B cell (primary cell): ENCODE data around the gene TNFRSF19. TPM values are rescaled to one million over a fixed set of nuclear protein-coding genes. Genes with fewer than 3 reads are reported as not detected.

Source experiments
- ATAC-seq: fragments of 200-7000 bp; cut with Tn5 transposase; one replicate; pipeline ENCODE4 v1.10.0; 2021; ENCODE audit warnings: low read depth, mild to moderate bottlenecking, moderate number of reproducible peaks, moderate library complexity
- CTCF ChIA-PET: fragments of 350-600 bp; sonication (Branson Sonifier 250); formaldehyde crosslinking; loops from one replicate; lab custom pipeline; 2021; ENCODE audit warnings: antibody characterized with exemption, inconsistent platforms; lab: Charles Lee
- POLR2A ChIA-PET: fragments of 350-600 bp; sonication (Branson Sonifier 250); formaldehyde crosslinking; loops from one replicate; lab custom pipeline; 2021; ENCODE audit warnings: antibody characterized with exemption; lab: Charles Lee
- DNase-seq: peaks from one replicate; pipeline ENCODE4 v3.0.0; 2013
- H2AFZ ChIP-seq: 2 replicates; pipeline ENCODE4 v1.6.1; 2012; ENCODE audit warnings: mild to moderate bottlenecking, low read depth, low read length; ENCODE audit not compliant: insufficient read depth, poor library complexity, severe bottlenecking
- H3K27ac ChIP-seq, 2 donors: 1 replicate in 1 of 2; 2 replicates in 1 of 2; pipeline ENCODE4 v1.5.1; 2012 to 2013; ENCODE audit warnings: low read length in 2 of 2, mild to moderate bottlenecking in 2 of 2, moderate library complexity in 1 of 2
- H3K27me3 ChIP-seq, 4 experiments: fragments of 200-600 bp in 1 of 4; sonication (generic) in 1 of 4; replicated peaks in 1 of 4; 1 replicate in 2 of 4; 2 replicates in 2 of 4; pipeline versions ENCODE4 v1.6.1 to v1.7.0; 2013 to 2016; ENCODE audit warnings: low read length in 3 of 4, mild to moderate bottlenecking in 2 of 4, mixed read lengths in 1 of 4, moderate library complexity in 1 of 4; ENCODE audit not compliant: insufficient read depth in 4 of 4, control insufficient read depth in 3 of 4; ENCODE audit errors: control extremely low read depth in 1 of 4
- H3K36me3 ChIP-seq, 2 experiments: replicated peaks in 1 of 2; 1 replicate in 1 of 2; 2 replicates in 1 of 2; pipeline versions ENCODE4 v1.6.1 to v1.7.1; 2013; ENCODE audit warnings: low read length in 1 of 2; ENCODE audit not compliant: insufficient read depth in 2 of 2, control insufficient read depth in 1 of 2; ENCODE audit errors: control extremely low read depth in 1 of 2, extremely low read depth in 1 of 2
- H3K4me1 ChIP-seq, 2 donors: fragments of 200-600 bp in 1 of 2; sonication (generic) in 1 of 2; 1 replicate in 1 of 2; 2 replicates in 1 of 2; pipeline versions ENCODE4 v1.5.1 to v1.6.1; 2013 to 2017; ENCODE audit warnings: low read length in 2 of 2; ENCODE audit not compliant: control insufficient read depth in 2 of 2, insufficient read depth in 2 of 2
- H3K4me2 ChIP-seq: replicated peaks from 2 replicates; pipeline ENCODE3; 2012; ENCODE audit warnings: mild to moderate bottlenecking, low read depth, low read length; ENCODE audit not compliant: poor library complexity, severe bottlenecking
- H3K4me3 ChIP-seq, 5 experiments: fragments of 200-600 bp in 1 of 5; sonication (generic) in 1 of 5; 1 replicate in 3 of 5; 2 replicates in 2 of 5; pipeline versions ENCODE4 v1.5.1 to v1.7.0; 2011 to 2016; ENCODE audit warnings: low read length in 4 of 5, mild to moderate bottlenecking in 4 of 5, low read depth in 2 of 5, control low read depth in 1 of 5, moderate library complexity in 1 of 5; ENCODE audit not compliant: insufficient read depth in 1 of 5; ENCODE audit errors: control extremely low read depth in 1 of 5, extremely low read depth in 1 of 5
- H3K79me2 ChIP-seq: fragments of 200-600 bp; sonication (generic); one replicate; pipeline ENCODE4 v1.6.0; 2016; ENCODE audit warnings: low read length; ENCODE audit not compliant: control insufficient read depth, insufficient read depth
- H3K9ac ChIP-seq: fragments of 200-600 bp; sonication (generic); 2 replicates; pipeline ENCODE4 v1.6.1; 2017; ENCODE audit warnings: mild to moderate bottlenecking, low read length, moderate library complexity
- H3K9me3 ChIP-seq, 3 donors: one replicate each; pipeline versions ENCODE4 v1.6.1 to v1.7.1; 2013; ENCODE audit warnings: low read length in 2 of 3; ENCODE audit not compliant: control insufficient read depth in 2 of 3, insufficient read depth in 1 of 3; ENCODE audit errors: control extremely low read depth in 1 of 3
- H4K20me1 ChIP-seq: 2 replicates; pipeline ENCODE4 v1.6.0; 2012; ENCODE audit warnings: mild to moderate bottlenecking, low read length; ENCODE audit not compliant: insufficient read depth, control insufficient read depth, poor library complexity, severe bottlenecking
- H3K27ac Mint-ChIP-seq: one replicate; pipeline ENCODE4 v1.8.0; 2021; ENCODE audit warnings: mixed read lengths
- H3K27me3 Mint-ChIP-seq: one replicate; pipeline ENCODE4 v1.8.0; 2021; ENCODE audit warnings: mixed read lengths
- H3K4me1 Mint-ChIP-seq: one replicate; pipeline ENCODE4 v1.8.0; 2021; ENCODE audit warnings: mixed read lengths
- H3K4me3 Mint-ChIP-seq: one replicate; pipeline ENCODE4 v1.8.0; 2021; ENCODE audit warnings: mixed read lengths
- H3K9me3 Mint-ChIP-seq: one replicate; pipeline ENCODE4 v1.8.0; 2022; ENCODE audit warnings: mixed read lengths; ENCODE audit not compliant: insufficient read depth
- CTCF ChIP-seq: fragments of 200-600 bp; IDR thresholded peaks from one replicate; pipeline ENCODE4 v1.8.0; 2022; ENCODE audit warnings: antibody characterized with exemption, mild to moderate bottlenecking
- EZH2 ChIP-seq: IDR thresholded peaks from 2 replicates; pipeline ENCODE4 v1.6.1; 2012; ENCODE audit warnings: borderline replicate concordance, low read depth, mild to moderate bottlenecking, moderate library complexity, low read length; ENCODE audit not compliant: insufficient read depth, poor library complexity, severe bottlenecking
- WGBS: methylation state at CpG from one replicate; pipeline ENCODE4 v1.1.5; 2013; ENCODE audit warnings: missing lambda C conversion rate; ENCODE audit not compliant: insufficient coverage; 5-methylcytosine and 5-hydroxymethylcytosine counted together
- intact Hi-C: fragments of 100-400 bp; cut with micrococcal nuclease; formaldehyde crosslinking; loops from one replicate; pipeline ENCODE4 v1.10.0; 2022
- polyA plus RNA-seq: library from polyadenylated mRNA; depleted of rRNA; stranded (reverse); fragments of >200 nt; gene quantifications from 2 replicates; pipeline ENCODE4 v1.2.3, GENCODE V29; 2012
- total RNA-seq, 2 donors: library from RNA; stranded (reverse); fragments of 120-200 nt in 1 of 2; gene quantifications; 1 replicate in 1 of 2; 2 replicates in 1 of 2; pipeline versions ENCODE4 v1.2.3 to v1.2.4, GENCODE V29; 2013 to 2022

TNFRSF19 gene
- total and polyA plus RNA-seq, 2 donors (not counting 1 experiment from before 2014, with no cell fraction given) = 0.36 TPM; not detected in 1

- peaks cover 17% of the 10 kb centered on the region for H3K4me1 Mint-ChIP-seq
- Histone ChIP-seq H3K36me3 (no peaks in the 10 kb centered on the region), H3K9ac (peak overlapping the region; percentile 79), H3K27ac (no peak overlapping the region), H3K4me2 (peak overlapping the region; percentile 96), H2AFZ (peak overlapping the region; percentile 80), H3K4me3 (peak overlapping the region in 4 of 5 experiments; percentile 69 to 77 (median 72)), H3K79me2 (no peaks in the 10 kb centered on the region), H3K4me1 (peaks cover 12 to 16% of the 10 kb centered on the region in 2 donors), H4K20me1 (no peaks in the 10 kb centered on the region), H3K9me3 (peaks cover 0 to 11% (median 0%) of the 10 kb centered on the region in 3 donors), H3K27me3 (peaks cover 3 to 24% (median 18%) of the 10 kb centered on the region in 4 experiments)
- no peaks in the 10 kb centered on the region for H3K9me3 Mint-ChIP-seq
- peaks cover 48% of the 10 kb centered on the region for H3K27me3 Mint-ChIP-seq
- DNase-seq = peak; percentile 12
- ATAC-seq = no peak
- intact Hi-C loops = loop anchor here (1.0 to 5.0 kb wide), 10 partner anchors 113 to 1722 kb away; partner anchors contain the start of genes MIPEP, NUP58 and SPATA13
- TF ChIP-seq EZH2 (peak; percentile 45), CTCF (no peak)
- WGBS = 8% methylated on average over 18 of the region's 22 CpGs
- no peak overlapping the region for H3K27ac Mint-ChIP-seq
- ChIA-PET CTCF (interaction anchor here (0.6 kb wide), 1 partner anchor 15 kb away, joined by 4 read pairs; no protein-coding TSS in a partner anchor), POLR2A (no interaction called here)
- H3K4me3 Mint-ChIP-seq = peak overlapping the region; percentile 83
These were observed 9.9 kb downstream of the TNFRSF19 start for GRCh38 chr13:23579896-23580683.

DNA sequence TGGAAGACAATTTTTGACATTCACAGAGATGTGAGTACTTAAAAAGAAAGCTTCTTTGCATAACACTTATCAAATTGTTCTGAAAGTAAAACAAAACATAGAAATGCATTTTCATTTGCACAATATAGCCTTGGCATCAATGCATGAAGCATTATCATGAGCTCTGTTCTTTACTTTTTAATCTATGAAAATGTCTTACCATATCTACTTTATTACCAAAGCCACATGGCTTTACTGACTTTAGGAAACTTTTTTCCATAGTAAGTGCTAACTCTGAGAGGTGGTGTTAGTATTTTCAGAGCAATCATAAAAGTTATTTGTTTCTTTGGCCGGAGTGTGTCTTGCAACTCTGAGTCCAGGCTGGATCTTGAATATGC lies 10.5 kb downstream of the TNFRSF19 start:
- Histone ChIP-seq H3K4me2 (no peak overlapping the region), H3K9ac (no peak overlapping the region), H3K4me1 (peaks cover 12 to 16% of the 10 kb centered on the region in 2 donors), H4K20me1 (no peaks in the 10 kb centered on the region), H3K36me3 (no peaks in the 10 kb centered on the region), H3K79me2 (no peaks in the 10 kb centered on the region), H3K9me3 (peaks cover 0 to 11% (median 0%) of the 10 kb centered on the region in 3 donors), H2AFZ (no peak overlapping the region), H3K27ac (no peak overlapping the region), H3K27me3 (peaks cover 3 to 23% (median 18%) of the 10 kb centered on the region in 4 experiments), H3K4me3 (no peak overlapping the region)
- ATAC-seq (no peak), DNase-seq (no peak)
- Mint-ChIP-seq H3K27ac (no peak overlapping the region), H3K4me3 (peak overlapping the region; percentile 83), H3K9me3 (no peaks in the 10 kb centered on the region), H3K4me1 (peaks cover 17% of the 10 kb centered on the region), H3K27me3 (peaks cover 47% of the 10 kb centered on the region)
- intact Hi-C loops = loop anchor here (5.0 kb wide), 1 partner anchor 113 kb away; no protein-coding TSS in a partner anchor
- POLR2A ChIA-PET = no interaction called here
- CTCF ChIA-PET = interaction anchor here (0.6 to 1.1 kb wide), 2 partner anchors 14 to 16 kb away, joined by 4 read pairs; no protein-coding TSS in a partner anchor
- WGBS = 86% methylated on average over 1 of the region's 1 CpG
- TF ChIP-seq CTCF = no peak
- no peak for TF ChIP-seq EZH2
